H1 (cell line): Measurements from ENCODE around the gene FOXD2. TPM values are rescaled to one million over a fixed set of nuclear protein-coding genes. Genes with fewer than 3 reads are reported as not detected.

ENCODE experiments used
- CTCF ChIA-PET: fragments of 300-600 bp; sonication (Branson Sonifier 250); formaldehyde crosslinking; loops from one replicate; lab custom pipeline; 2021; ENCODE audit not compliant: partially characterized antibody; lab: Charles Lee
- POLR2A ChIA-PET: fragments of 300-600 bp; sonication (Branson Sonifier 250); formaldehyde crosslinking; loops from one replicate; lab custom pipeline; 2021; ENCODE audit warnings: inconsistent platforms; ENCODE audit not compliant: partially characterized antibody; lab: Charles Lee
- DNase-seq, 2 experiments: peaks; one replicate each; pipeline versions ENCODE4 v3.0.0 to v3.0.0-alpha.2; 2010 to 2022; ENCODE audit warnings: low spot score in 2 of 2, low read depth in 1 of 2, mixed read lengths in 1 of 2
- FAIRE-seq: peaks from 2 replicates; lab custom pipeline; 2011; peaks lifted over from hg19 to GRCh38; lab: Jason Lieb, UNC
- H2AFZ ChIP-seq: 2 replicates; pipeline ENCODE4 v1.8.1; 2012; ENCODE audit warnings: low read length, inconsistent platforms
- H2AK5ac ChIP-seq: 2 replicates; pipeline ENCODE4 v1.6.1; 2013; ENCODE audit warnings: low read depth, low read length
- H2BK120ac ChIP-seq: replicated peaks from 2 replicates; pipeline ENCODE3; 2013; ENCODE audit warnings: low read depth, low read length, inconsistent platforms
- H2BK12ac ChIP-seq: 2 replicates; pipeline ENCODE4 v1.6.1; 2013; ENCODE audit warnings: low read depth, low read length
- H2BK15ac ChIP-seq: 2 replicates; pipeline ENCODE4 v1.6.1; 2013; ENCODE audit warnings: low read length
- H2BK20ac ChIP-seq: 2 replicates; pipeline ENCODE4 v1.6.1; 2013; ENCODE audit warnings: low read length
- H2BK5ac ChIP-seq: 2 replicates; pipeline ENCODE4 v1.6.1; 2013; ENCODE audit warnings: low read depth, low read length
- H3K14ac ChIP-seq: 2 replicates; pipeline ENCODE4 v1.6.1; 2013; ENCODE audit warnings: inconsistent platforms; ENCODE audit not compliant: insufficient read length
- H3K18ac ChIP-seq: 2 replicates; pipeline ENCODE4 v1.6.1; 2013; ENCODE audit warnings: low read length; ENCODE audit errors: extremely low read depth
- H3K23ac ChIP-seq: 2 replicates; pipeline ENCODE4 v1.6.1; 2013; ENCODE audit warnings: inconsistent platforms; ENCODE audit not compliant: insufficient read length
- H3K23me2 ChIP-seq: 2 replicates; pipeline ENCODE4 v1.6.1; 2013; ENCODE audit warnings: low read depth, low read length
- H3K27ac ChIP-seq: 2 replicates; pipeline ENCODE4 v1.6.1; 2011; ENCODE audit warnings: low read depth, low read length, inconsistent platforms
- H3K27me3 ChIP-seq, 4 experiments: replicated peaks in 1 of 4; 1 replicate in 1 of 4; 2 replicates in 3 of 4; pipeline versions ENCODE4 v1.6.1 to v1.8.1; 2011 to 2013; ENCODE audit warnings: low read length in 3 of 4, mild to moderate bottlenecking in 3 of 4, inconsistent platforms in 2 of 4, mixed read lengths in 2 of 4, moderate library complexity in 1 of 4; ENCODE audit not compliant: control insufficient read depth in 3 of 4, insufficient read depth in 3 of 4; ENCODE audit errors: extremely low read depth in 1 of 4
- H3K36me3 ChIP-seq, 4 experiments: 2 replicates each; pipeline versions ENCODE4 v1.6.1 to v1.8.1; 2011 to 2013; ENCODE audit warnings: mild to moderate bottlenecking in 4 of 4, low read length in 3 of 4, moderate library complexity in 2 of 4, control low read depth in 1 of 4, inconsistent platforms in 1 of 4; ENCODE audit not compliant: insufficient read depth in 4 of 4, control insufficient read depth in 2 of 4
- H3K4ac ChIP-seq: replicated peaks from 2 replicates; pipeline ENCODE3; 2013; ENCODE audit warnings: low read length, low read depth, mixed read lengths, inconsistent platforms; ENCODE audit not compliant: insufficient read length
- H3K4me1 ChIP-seq, 4 experiments: replicated peaks in 1 of 4; 1 replicate in 1 of 4; 2 replicates in 3 of 4; pipeline versions ENCODE4 v1.6.1 to v1.8.1; 2011 to 2013; ENCODE audit warnings: low read length in 3 of 4, inconsistent platforms in 2 of 4, mixed read lengths in 1 of 4; ENCODE audit not compliant: insufficient read depth in 4 of 4, control insufficient read depth in 3 of 4
- H3K4me2 ChIP-seq, 2 experiments: 2 replicates each; pipeline versions ENCODE4 v1.6.1 to v1.8.1; 2011 to 2013; ENCODE audit warnings: low read depth in 2 of 2, low read length in 2 of 2, control low read depth in 1 of 2, inconsistent platforms in 1 of 2, mild to moderate bottlenecking in 1 of 2; ENCODE audit not compliant: insufficient read depth in 1 of 2
- H3K4me3 ChIP-seq, 4 experiments: fragments of 200-600, 300-600 bp in 1 of 4; sonication (generic), shearing (Covaris generic), sonication (Bioruptor Twin) in 1 of 4; 2 replicates each; pipeline versions ENCODE4 v1.5.1 to v1.8.1; 2011 to 2016; ENCODE audit warnings: low read length in 4 of 4, low read depth in 3 of 4, control low read depth in 2 of 4, inconsistent platforms in 2 of 4, mild to moderate bottlenecking in 2 of 4, mixed read lengths in 1 of 4, moderate library complexity in 1 of 4; ENCODE audit not compliant: insufficient read depth in 2 of 4; ENCODE audit errors: extremely low read depth in 1 of 4
- H3K56ac ChIP-seq: replicated peaks from 2 replicates; pipeline ENCODE3; 2013; ENCODE audit warnings: low read depth, mild to moderate bottlenecking, mixed read lengths, low read length, inconsistent platforms; ENCODE audit not compliant: insufficient read length
- H3K79me1 ChIP-seq: 2 replicates; pipeline ENCODE4 v1.6.1; 2013; ENCODE audit warnings: low read depth, low read length, control low read depth
- H3K79me2 ChIP-seq, 2 experiments: 2 replicates each; pipeline versions ENCODE4 v1.6.1 to v1.8.1; 2012 to 2013; ENCODE audit warnings: low read length in 2 of 2, mild to moderate bottlenecking in 2 of 2, inconsistent platforms in 1 of 2; ENCODE audit not compliant: insufficient read depth in 2 of 2, control insufficient read depth in 1 of 2
- H3K9ac ChIP-seq, 4 experiments: replicated peaks in 1 of 4; 1 replicate in 1 of 4; 2 replicates in 3 of 4; pipeline versions ENCODE4 v1.6.1 to v1.8.1; 2011 to 2013; ENCODE audit warnings: low read depth in 3 of 4, low read length in 3 of 4, control low read depth in 2 of 4, mild to moderate bottlenecking in 2 of 4, moderate library complexity in 2 of 4, inconsistent platforms in 1 of 4; ENCODE audit errors: extremely low read depth in 1 of 4
- H3K9me3 ChIP-seq, 2 experiments: 2 replicates each; pipeline versions ENCODE4 v1.6.1 to v1.8.1; 2012 to 2013; ENCODE audit warnings: mild to moderate bottlenecking in 2 of 2, moderate library complexity in 2 of 2, control low read depth in 1 of 2, inconsistent platforms in 1 of 2, low read depth in 1 of 2, low read length in 1 of 2, mixed read lengths in 1 of 2; ENCODE audit not compliant: insufficient read depth in 2 of 2
- H4K20me1 ChIP-seq, 2 experiments: replicated peaks in 1 of 2; 2 replicates each; pipeline versions ENCODE3 to v1.8.1; 2011 to 2013; ENCODE audit warnings: inconsistent platforms in 2 of 2, low read length in 2 of 2, mild to moderate bottlenecking in 1 of 2; ENCODE audit not compliant: insufficient read depth in 2 of 2, control insufficient read depth in 1 of 2
- H4K5ac ChIP-seq: 2 replicates; pipeline ENCODE4 v1.6.1; 2013; ENCODE audit warnings: low read length, low read depth, mixed read lengths, inconsistent platforms; ENCODE audit not compliant: insufficient read length
- H4K8ac ChIP-seq: 2 replicates; pipeline ENCODE4 v1.8.0; 2013; ENCODE audit warnings: mild to moderate bottlenecking, moderate library complexity, low read length, inconsistent platforms; ENCODE audit not compliant: insufficient read depth; ENCODE audit errors: extremely low read depth
- H4K91ac ChIP-seq: replicated peaks from 2 replicates; pipeline ENCODE3; 2013; ENCODE audit warnings: low read length, mixed read lengths, inconsistent platforms; ENCODE audit not compliant: insufficient read length
- KDM5A ChIP-seq: fragments of 200-600 bp; IDR thresholded peaks from 2 replicates; pipeline ENCODE4 v1.7.1; 2012; ENCODE audit warnings: mild to moderate bottlenecking, low read length, inconsistent platforms, mixed read lengths
- POU5F1 ChIP-seq: IDR thresholded peaks from 2 replicates; pipeline ENCODE4 v1.6.1; 2011; ENCODE audit warnings: low read depth, mild to moderate bottlenecking, low read length, moderate library complexity
- SIN3A ChIP-seq, 2 experiments: IDR thresholded peaks in 1 of 2; conservative IDR thresholded peaks in 1 of 2; 2 replicates each; pipeline ENCODE4 v1.6.1; 2011 to 2012; ENCODE audit warnings: low read length in 2 of 2, improper control_type of control experiment in 1 of 2, low read depth in 1 of 2, mild to moderate bottlenecking in 1 of 2
- SRF ChIP-seq: IDR thresholded peaks from 2 replicates; pipeline ENCODE4 v1.6.1; 2011; ENCODE audit warnings: mild to moderate bottlenecking, low read depth, low read length, moderate library complexity
- TCF12 ChIP-seq: IDR thresholded peaks from 2 replicates; pipeline ENCODE4 v1.6.1; 2011; ENCODE audit warnings: low read depth, mild to moderate bottlenecking, low read length
- whole genome bisulfite sequencing, 2 experiments: shearing (Covaris generic) in 1 of 2; methylation state at CpG; one replicate each; pipeline versions ENCODE4 v1.1.6 to v1.1.7; 2013 to 2015; ENCODE audit warnings: low lambda C conversion rate in 2 of 2, mixed read lengths in 2 of 2, inconsistent platforms in 1 of 2, low coverage in 1 of 2, missing lambda C conversion rate in 1 of 2; ENCODE audit not compliant: insufficient replicate concordance in 2 of 2, insufficient coverage in 1 of 2, insufficient read length in 1 of 2; ENCODE audit errors: extremely low coverage in 1 of 2, missing lambda C conversion rate in 1 of 2; 5-methylcytosine and 5-hydroxymethylcytosine counted together
- polyA plus RNA-seq, 7 experiments: library from polyadenylated mRNA; depleted of rRNA in 3 of 7; stranded (reverse) in 5 of 7; unstranded in 2 of 7; fragments of >200 nt in 5 of 7; fragments of 200-250 nt in 2 of 7; gene quantifications; 1 replicate in 5 of 7; 2 replicates in 1 of 7; 4 replicates in 1 of 7; pipeline versions ENCODE4 v1.2.1 to v1.2.3, GENCODE V29; 2011 to 2013; ENCODE audit warnings: missing spikeins in 2 of 7, mixed read lengths in 2 of 7
- total RNA-seq: library from RNA; stranded (reverse); fragmentation: NEBNext Ultra II Directional; extraction: Animal tissue kit (Norgen Biotek cat#: 25700); gene quantifications from 2 replicates; pipeline ENCODE4 v1.2.1, GENCODE V29; 2021
- TF ChIP-seq, protein P1 (sequence below): IDR thresholded peaks from 2 replicates; pipeline ENCODE4 v1.6.1; 2011; ENCODE audit warnings: low read length, improper control_type of control experiment
- TF ChIP-seq, protein P2 (sequence below): IDR thresholded peaks from 2 replicates; pipeline ENCODE4 v1.6.1; 2012; ENCODE audit warnings: inconsistent platforms
- TF ChIP-seq, protein P3 (sequence below), 3 experiments: IDR thresholded peaks; 1 replicate in 2 of 3; 2 replicates in 1 of 3; pipeline versions ENCODE4 v1.5.1 to v1.6.1; 2011; ENCODE audit warnings: low read length in 3 of 3, mild to moderate bottlenecking in 3 of 3, inconsistent platforms in 2 of 3, low read depth in 1 of 3, moderate library complexity in 1 of 3; ENCODE audit not compliant: insufficient read depth in 1 of 3; ENCODE audit errors: control extremely low read depth in 1 of 3

FOXD2 gene
- total and polyA plus RNA-seq, 2 of the 8 experiments (the other 6 are each of a cell fraction or from before 2014, with no cell fraction given): not detected

DNA sequence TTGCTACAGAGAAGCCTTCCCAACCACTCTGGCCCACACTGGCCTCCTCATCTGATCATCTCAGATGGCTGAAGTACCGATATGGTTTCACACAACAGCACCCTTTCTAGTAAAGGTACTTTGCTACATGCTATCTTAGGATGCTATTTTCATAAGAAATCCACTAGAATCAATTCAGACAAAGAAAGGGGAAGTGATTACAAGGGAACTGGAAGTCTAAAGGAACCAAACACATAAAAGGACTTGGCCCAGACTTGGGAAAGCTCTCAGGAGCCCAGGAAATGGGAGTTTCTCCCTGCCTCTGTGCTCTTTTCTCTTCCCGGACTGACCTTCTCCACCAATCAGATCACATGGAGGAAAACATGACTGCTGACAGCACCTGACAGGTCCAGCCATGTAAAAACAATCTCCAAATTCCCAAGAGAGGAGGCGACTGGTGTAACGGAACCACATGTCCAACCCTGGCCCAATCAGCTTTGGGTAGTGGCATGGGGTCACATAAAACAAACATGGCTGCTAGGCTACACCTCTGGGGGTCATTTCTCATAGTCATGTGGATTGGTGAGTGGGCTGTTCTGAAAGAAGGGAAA lies 34.4 kb upstream of the FOXD2 start:
- Histone ChIP-seq H2BK20ac (no peak overlapping the region), H2AFZ (no peak overlapping the region), H4K5ac (no peak overlapping the region), H3K14ac (no peak overlapping the region), H3K9me3 (no peaks in the 10 kb centered on the region), H2BK5ac (no peak overlapping the region), H3K56ac (no peak overlapping the region), H4K91ac (no peak overlapping the region), H2BK12ac (no peak overlapping the region), H3K23ac (no peak overlapping the region), H3K27ac (no peak overlapping the region), H3K4me3 (no peak overlapping the region), H3K4me2 (no peak overlapping the region), H3K9ac (no peak overlapping the region), H2AK5ac (no peak overlapping the region), H4K8ac (no peak overlapping the region), H3K27me3 (peaks cover 0 to 4% (median 1%) of the 10 kb centered on the region in 4 experiments; a peak in 4 of 7 replicates), H2BK120ac (no peak overlapping the region), H3K79me2 (no peaks in the 10 kb centered on the region), H3K4ac (no peak overlapping the region), H3K79me1 (no peaks in the 10 kb centered on the region), H3K4me1 (no peaks in the 10 kb centered on the region), H3K23me2 (no peaks in the 10 kb centered on the region), H2BK15ac (no peak overlapping the region), H4K20me1 (no peaks in the 10 kb centered on the region), H3K18ac (no peak overlapping the region), H3K36me3 (no peaks in the 10 kb centered on the region)
- FAIRE-seq: no peak
- WGBS, 2 experiments: 83% methylated on average over 4 of the region's 4 CpGs; no CpG with 5 or more reads in 1 of the 2 experiments
- ChIA-PET POLR2A (no interaction called here), CTCF (interaction anchor here (1.0 to 4.6 kb wide), 6 partner anchors 10 to 228 kb away, joined by 4 to 33 read pairs (median 8); no protein-coding TSS in a partner anchor)
- DNase-seq: no peak
- TF ChIP-seq TCF12: no peak
- TF ChIP-seq, protein P1, sequence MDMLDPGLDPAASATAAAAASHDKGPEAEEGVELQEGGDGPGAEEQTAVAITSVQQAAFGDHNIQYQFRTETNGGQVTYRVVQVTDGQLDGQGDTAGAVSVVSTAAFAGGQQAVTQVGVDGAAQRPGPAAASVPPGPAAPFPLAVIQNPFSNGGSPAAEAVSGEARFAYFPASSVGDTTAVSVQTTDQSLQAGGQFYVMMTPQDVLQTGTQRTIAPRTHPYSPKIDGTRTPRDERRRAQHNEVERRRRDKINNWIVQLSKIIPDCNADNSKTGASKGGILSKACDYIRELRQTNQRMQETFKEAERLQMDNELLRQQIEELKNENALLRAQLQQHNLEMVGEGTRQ: no peak
- no peak for TF ChIP-seq POU5F1
- no peak for TF ChIP-seq SRF
- TF ChIP-seq, protein P2, sequence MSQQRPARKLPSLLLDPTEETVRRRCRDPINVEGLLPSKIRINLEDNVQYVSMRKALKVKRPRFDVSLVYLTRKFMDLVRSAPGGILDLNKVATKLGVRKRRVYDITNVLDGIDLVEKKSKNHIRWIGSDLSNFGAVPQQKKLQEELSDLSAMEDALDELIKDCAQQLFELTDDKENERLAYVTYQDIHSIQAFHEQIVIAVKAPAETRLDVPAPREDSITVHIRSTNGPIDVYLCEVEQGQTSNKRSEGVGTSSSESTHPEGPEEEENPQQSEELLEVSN: no peak
- no peak for TF ChIP-seq SIN3A (conservative IDR thresholded peaks at IDR 0.05 in 1 of 2, IDR thresholded peaks at IDR 0.05 in 1 of 2; ENCODE audit: low read depth in 1 of 2, low read length in 2 of 2)
- TF ChIP-seq KDM5A: no peak
- TF ChIP-seq, protein P3, sequence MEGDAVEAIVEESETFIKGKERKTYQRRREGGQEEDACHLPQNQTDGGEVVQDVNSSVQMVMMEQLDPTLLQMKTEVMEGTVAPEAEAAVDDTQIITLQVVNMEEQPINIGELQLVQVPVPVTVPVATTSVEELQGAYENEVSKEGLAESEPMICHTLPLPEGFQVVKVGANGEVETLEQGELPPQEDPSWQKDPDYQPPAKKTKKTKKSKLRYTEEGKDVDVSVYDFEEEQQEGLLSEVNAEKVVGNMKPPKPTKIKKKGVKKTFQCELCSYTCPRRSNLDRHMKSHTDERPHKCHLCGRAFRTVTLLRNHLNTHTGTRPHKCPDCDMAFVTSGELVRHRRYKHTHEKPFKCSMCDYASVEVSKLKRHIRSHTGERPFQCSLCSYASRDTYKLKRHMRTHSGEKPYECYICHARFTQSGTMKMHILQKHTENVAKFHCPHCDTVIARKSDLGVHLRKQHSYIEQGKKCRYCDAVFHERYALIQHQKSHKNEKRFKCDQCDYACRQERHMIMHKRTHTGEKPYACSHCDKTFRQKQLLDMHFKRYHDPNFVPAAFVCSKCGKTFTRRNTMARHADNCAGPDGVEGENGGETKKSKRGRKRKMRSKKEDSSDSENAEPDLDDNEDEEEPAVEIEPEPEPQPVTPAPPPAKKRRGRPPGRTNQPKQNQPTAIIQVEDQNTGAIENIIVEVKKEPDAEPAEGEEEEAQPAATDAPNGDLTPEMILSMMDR (IDR thresholded peaks at IDR 0.05; ENCODE audit: control extremely low read depth in 1 of 3, insufficient read depth in 1 of 3, low read depth in 1 of 3, low read length in 3 of 3): no peak
